ENCODE measurements around the gene MYH8.

MYH8 gene

DNA sequence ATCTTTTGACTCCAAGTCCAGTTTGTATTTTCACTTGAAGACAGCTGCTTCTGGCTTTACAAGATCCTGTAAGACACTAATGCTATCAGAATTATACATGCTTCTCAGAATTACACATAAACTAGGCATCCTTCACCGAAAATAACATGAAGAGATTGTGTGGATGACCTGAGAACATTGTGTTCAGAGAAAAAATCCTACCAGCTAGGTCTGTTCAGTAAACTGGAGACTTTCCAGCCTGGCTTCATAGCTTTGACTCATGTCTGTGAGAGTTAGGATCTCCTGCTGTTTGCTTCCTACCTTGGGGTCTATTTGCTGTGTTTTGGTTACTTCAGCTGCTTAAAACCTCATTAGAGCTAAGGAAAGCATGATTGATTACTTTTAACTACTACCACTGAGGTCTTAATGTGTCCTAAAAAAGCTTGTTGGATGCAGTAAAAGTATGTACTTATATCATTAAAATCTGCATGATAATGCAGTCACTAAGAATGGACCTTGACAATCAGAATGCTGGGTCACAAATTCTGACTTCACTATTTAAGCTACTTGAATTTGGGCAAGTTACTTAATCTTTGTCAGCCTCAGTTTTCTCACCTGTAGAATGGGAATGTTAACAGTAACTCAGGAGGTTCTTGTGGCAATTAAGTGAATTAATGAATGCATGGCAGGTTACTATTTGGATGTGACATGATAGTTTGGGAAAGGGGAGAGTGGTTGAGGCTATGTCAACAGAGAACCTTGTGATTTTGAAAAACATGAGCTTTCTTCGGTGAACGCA, 40.9 kb downstream of the MYH8 start:
- DNase-seq: no peak

DNA sequence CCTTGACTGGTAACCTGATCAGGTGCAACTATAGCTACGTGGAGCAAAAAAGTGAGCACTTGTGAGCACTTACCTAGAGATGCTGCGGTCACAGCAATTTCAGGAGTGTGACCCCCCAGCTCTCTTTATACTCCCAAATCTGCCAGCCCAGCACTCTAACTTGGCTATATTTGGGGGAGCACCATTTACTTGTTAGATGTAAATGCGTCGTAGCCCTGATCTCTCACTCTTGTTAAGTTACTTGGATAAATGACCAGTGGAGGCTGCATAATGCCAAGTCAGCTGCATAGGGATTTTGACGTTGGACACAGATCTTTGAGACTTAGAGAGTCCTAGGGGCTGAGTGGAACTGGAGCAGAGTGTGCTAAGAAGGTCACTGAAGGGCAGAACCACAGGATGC, 48.8 kb downstream of the MYH8 start, which contains the start of gene MYH13:
Gene MYH13, minus strand, starts transcription at position 101 of the 400 bp plus-strand sequence. CDS start 8,476 bp downstream, outside the sequence.
- DNase-seq: no peak

DNA sequence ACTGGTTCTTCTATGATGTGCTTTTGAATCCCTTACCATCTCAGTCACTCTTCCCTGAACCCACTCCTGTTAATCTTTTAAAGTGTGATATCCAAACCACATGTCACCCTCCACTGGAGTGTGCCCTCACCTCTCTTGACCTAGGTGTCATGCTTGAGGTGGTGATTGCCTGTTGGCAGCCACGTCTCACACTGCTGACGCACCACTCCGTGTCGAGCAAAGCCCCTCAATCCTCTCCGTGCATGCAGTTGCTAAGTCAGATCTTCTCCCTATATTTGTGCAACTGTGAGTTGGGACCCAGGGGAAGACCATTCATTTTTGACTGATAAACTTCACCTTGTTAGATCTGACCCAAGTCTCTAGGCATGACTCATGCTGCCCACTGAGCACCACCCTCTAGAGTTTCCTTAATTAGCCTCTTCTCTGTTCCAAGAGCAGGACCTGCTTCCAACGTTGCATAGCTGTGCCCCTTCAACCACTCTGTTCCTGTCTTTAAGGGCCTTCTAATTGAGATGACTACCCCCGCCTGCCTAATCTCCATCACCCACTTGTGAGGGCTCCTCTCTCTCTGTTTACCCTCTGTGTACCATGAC, 51.6 kb downstream of the MYH8 start:
- DNase-seq: no peak

DNA sequence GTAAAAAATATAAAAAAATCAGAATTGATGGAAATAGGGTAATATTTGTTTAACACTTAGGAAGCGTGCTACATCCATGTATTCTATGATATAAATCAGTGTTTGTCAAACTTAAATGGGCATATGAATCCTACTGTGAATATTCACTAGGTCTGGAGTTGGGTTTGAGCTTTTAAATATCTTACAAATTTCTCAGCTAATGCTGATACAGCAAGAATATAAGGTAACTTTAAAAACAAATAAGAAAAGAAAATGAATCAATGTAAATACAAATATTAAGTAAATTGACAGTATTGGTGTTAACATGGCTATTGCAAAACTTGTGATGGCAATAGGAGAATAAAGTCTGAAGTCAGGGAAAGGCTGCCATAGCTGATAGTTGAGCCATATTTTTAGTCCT, 52.5 kb downstream of the MYH8 start:
- no peak for DNase-seq

DNA sequence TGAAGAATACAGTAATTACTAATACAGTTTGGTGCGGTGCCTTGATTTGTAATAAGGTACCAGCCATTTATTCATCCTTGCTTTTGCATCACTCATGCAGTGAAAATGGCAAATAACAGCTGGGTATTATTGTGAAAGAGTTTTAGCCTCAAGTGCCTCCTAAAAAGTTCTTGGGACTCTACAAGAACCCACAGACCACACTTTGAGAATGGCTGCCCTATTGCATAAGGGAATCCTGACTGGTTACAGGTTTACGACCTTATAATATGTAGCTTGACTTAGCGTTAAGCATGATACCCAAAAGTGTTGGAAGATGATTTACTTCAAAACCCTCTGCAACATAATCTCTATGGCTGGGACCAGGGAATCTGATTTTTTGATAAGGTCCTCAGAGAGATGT, 53.2 kb downstream of the MYH8 start:
- DNase-seq: no peak

DNA sequence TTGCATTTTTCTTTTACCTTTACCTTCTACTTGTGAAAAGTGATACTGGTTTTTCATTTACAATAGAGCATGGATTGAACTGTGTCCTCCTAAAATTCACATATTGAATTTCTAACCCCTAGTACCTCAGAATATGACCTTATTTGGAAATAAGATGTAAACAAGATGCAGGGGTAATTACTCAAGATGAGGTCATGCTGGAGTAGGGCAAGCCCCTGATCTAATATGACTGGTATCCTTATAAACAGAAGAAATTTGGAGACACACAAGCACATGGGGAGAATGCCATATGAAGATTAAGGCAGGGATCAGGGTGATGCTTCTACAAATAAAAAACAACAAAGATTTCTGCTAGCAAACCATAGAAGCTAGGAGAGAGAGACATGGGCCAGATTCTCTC, 61.2 kb downstream of the MYH8 start:
- DNase-seq: no peak

DNA sequence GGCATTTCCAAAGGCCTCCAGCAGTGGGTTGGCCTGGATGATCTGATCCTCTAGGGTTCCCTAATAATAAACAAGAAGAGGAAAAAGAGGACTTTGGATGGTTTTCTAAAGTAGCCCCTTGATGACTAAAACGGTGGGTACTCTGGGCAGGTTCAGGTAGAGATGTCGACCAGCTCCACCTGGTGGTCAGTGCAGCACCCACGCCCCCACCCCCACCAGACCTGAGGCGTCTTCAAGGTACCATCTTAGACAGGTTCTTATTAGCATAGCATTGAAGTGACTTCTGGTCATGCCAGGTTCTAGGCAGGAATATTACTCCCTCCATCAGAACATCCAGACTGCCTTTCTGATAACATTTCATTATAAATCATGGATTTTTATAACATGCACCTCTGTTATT, 64.0 kb downstream of the MYH8 start:
- peak; percentile 23 for DNase-seq

DNA sequence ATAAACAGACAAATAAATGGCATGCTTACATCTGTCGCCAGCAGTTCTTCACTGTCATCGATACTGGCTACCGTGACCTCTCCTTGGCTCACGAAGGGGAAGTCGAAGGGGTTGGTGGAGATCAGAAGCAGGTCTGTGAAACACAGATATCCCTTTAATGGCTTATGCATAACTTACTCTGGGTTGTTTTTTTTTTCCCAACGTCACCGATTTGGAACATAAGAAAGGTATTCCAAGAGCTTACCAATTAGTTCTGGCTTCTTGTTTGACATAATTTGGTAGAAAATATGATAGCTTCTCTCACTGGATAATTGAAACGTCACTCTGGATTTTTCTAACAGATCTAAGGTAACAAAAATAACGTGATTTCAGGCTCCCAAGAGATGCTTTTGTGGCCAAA, 67.1 kb downstream of the MYH8 start:
- DNase-seq: no peak

DNA sequence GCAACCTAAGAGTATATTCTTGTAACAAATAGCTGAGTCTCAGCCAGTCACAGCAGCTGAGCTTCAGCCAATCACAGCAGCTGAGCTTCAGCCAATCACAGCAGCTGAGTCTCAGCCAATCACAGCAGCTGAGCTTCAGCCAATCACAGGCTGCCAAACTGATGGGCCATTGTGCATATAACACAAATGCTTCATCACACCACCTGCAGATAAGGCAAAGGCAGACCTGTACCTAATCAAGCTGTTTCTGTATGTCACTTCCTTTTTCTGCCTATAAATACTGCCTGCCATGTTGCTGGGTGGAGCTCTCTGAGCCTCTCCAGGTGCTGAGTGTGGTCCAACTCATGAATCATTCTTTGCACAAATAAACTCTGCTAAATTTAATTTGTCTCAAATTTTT, 68.9 kb downstream of the MYH8 start:
- DNase-seq: no peak

DNA sequence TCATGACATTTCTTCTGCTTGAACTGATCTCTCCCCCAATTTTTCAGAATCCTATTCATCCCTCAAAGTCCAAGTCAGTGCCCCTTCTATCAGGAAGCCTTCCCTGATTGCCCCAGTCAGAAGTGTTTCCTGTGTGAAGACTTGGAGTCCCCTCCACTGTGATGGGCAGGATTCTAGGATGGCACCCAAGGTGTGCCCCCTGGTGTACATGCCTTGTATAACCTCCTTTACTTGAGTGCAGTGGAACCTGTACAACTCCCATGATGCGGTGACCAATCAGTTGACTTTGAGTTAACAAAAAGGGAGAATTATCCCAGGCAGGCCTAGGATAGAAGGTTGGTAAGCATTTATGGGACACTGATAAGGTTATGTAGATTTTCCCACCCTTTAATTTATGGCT, 72.3 kb downstream of the MYH8 start:
- DNase-seq: peak; percentile 3

DNA sequence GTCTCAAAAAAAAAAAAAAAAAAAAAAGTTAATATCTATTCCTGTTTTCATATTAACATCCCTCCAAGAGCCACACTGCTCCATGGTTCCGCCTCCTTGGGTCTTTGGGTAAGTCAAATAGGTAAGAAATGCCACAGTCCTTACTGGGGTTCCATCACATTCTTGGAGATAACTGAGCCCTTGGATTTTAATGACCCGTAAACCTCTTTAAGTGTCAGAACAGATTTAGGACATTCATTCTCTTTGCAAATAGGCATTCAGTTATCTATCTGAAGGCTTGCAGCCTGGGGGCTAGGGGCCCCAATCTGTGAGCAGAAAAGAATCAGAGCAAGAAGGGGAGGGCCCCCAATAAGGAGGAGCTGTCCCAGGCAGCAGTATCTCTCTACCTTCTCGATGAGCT, 76.9 kb downstream of the MYH8 start:
- no peak for DNase-seq

All from activated CD4-positive, alpha-beta T cell treated with anti-CD3 and anti-CD28 coated beads, Interleukin-2, Interleukin-6, amounts not matched to agents 100 ng/mL and 50 ng/mL, durations not matched to agents 16 hours and 8 hours (primary cell).